Astrocyte of the hippocampus (primary cell): Measurements from ENCODE around the gene SYNDIG1.

ENCODE experiments used
- DNase-seq: peaks from one replicate; pipeline ENCODE4 v3.0.0; 2011; ENCODE audit warnings: low read depth, low spot score

The SYNDIG1 gene

DNA sequence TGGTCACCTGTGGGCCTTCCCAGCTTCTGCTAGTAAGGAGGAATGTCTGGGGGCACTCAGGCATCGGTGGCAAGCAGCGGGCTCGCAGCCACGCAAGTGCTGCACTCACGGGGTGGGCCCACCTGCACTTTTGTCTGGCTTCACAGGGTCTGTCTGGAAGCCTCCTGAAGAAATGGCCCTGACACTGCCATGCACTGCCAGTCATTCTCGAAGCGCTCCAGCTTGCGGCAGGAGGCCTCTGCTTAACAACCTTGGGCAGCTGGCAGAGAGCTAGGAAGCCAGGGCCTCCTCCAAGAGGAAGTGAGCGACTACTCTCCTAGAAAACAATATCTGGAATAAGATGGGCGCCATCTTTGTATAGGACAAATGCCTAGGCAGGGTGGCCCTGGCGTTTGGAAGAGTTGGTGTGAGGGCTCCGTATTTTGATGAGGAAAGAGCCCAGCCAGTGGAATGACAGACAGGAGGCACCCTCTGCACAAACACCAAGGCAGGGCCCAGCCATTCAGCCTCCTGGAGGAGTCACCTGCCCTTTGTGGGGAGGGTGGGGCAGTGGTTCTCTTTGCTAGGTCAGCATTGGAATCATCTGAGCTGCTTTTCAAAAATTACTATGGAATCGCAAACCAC, 113.9 kb downstream of the SYNDIG1 start:
- DNase-seq, result no peak

DNA sequence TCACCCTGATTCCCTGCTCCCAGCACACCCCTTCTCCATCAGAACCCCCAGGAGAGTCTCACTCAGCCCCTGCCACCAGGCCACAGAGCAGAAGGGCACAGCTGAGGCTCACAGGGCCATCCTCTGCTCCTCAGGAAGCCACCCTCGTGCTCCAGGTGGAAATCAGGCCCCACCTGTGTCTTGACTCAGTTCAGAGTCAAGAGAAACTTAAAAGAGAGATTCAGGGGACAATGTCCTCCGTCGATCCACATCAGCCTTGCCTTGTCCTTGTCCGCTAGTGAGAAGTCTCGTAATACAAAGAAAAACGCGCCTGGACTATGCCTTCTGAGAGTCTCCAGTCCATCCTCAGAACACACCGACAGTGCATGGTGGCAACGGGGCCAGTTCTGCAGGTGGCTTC, 114.6 kb downstream of the SYNDIG1 start:
- no peak for DNase-seq

DNA sequence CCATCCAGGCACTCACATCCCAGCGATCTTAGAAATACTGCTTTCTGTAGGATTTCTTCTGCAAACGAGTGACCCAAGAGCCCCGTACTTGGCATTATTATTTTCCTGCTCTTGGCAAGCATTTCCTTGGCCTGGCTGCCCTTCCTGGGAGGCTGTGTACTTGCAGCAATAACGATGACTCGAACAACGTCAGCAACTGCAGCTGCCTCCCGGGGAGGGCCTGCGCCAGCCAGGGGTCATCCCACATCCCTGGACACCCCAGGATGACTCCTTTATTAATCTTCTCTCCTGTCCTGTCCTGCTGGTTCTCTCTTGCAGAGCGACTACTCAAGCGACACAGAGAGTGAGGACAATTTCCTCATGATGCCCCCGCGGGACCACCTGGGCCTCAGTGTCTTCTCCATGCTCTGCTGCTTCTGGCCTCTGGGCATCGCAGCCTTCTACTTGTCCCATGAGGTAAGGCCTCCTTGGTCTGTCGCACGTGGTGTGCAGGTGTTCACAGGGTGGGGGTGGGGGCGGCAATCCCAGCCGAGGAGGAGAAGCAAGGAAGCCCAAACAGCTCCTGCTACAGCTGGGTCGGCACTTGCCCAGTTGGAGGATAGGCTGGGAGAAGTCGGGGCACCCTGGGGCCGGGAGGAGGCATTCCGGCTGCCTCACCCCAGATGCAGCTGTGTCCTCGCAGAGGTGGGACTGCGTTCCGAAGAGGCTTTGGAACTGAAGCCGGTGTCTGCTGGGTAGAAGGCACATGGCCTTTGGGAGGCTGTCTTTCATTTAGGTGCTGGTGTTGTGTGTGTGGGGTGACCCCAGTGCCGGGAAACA, 115.3 kb downstream of the SYNDIG1 start:
- DNase-seq, result peak; percentile 63

DNA sequence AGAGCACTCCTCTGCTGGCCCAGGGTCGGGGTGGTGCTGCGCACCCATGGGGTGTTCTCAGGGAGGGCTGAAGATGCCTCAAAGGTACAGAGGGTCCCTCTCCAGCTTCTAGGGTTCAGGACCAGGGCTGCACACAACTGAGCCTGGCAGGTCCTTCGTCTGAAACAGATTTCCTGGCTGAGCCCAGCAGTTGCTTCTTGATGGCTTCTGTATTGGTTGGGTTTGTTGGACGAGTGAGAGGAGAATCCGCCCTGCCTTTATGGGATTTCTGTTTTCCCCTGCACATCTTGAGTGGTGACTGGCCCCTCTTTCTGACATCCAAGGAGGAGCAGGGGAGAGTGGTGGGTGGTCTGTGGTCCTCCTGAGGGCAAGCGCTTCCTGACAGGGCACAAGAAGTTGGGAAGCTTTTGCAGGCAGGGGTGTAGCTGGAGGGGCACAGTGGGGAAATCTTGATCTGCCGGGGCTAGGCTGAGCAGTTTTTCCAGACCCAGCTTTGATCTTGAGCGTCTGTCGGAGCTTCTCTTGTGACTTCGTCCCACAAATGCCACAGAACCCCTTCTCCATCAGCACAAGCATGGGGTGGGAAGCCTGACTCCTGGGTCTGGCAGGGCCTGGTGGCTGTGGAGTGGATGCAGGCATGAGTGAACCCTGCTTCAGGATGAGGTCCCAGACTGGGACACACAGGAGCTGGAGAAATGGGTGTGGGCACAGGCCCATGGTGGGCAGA, 116.5 kb downstream of the SYNDIG1 start:
- no peak for DNase-seq

DNA sequence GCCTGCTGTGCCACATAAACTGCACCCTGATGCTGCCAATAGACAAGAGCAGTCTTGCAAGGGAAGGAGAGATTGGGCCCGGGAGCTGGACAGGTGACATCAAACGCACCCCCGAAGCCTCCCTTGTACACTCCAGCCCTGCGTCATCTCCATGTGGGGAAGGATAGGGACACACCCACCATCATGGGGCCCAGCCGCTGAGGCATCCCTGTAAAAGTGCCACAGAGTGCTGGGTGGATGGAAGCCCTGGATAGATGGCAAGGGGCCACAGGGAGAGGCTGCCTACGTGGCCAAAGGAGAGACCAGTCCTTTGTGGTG, 117.1 kb downstream of the SYNDIG1 start:
- DNase-seq, result no peak

DNA sequence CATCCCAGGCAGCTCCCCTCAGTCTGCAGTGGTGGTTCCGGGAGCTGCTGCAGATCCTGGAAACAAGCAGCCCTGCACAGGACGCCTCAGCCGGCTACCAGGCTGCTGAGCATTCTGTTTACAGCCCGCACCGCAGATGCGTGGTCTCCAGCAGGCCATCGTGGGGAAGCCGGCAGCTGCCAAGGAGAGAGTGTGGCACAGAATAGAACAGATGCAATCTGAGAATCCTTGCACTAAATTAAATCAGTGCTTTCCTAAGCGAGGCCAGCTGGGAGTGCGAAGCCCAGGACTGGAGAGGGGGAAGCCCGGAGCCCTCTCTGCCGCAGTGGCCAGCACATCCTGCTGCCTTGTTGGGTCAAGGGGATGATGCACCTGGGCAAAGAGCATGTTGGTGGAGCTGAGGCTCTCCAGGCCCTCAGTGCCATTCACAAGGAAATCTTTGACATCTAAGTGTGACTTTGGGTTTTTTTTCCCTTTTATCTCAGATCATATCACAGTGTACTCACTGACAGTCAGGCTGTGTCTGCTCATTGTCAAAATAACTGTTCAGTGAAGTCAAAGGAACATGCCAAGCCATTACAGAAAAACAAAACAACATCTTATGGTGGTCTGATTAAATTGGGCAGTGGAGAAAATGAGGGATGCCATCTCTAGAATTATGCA, 118.1 kb downstream of the SYNDIG1 start:
- DNase-seq, result no peak

DNA sequence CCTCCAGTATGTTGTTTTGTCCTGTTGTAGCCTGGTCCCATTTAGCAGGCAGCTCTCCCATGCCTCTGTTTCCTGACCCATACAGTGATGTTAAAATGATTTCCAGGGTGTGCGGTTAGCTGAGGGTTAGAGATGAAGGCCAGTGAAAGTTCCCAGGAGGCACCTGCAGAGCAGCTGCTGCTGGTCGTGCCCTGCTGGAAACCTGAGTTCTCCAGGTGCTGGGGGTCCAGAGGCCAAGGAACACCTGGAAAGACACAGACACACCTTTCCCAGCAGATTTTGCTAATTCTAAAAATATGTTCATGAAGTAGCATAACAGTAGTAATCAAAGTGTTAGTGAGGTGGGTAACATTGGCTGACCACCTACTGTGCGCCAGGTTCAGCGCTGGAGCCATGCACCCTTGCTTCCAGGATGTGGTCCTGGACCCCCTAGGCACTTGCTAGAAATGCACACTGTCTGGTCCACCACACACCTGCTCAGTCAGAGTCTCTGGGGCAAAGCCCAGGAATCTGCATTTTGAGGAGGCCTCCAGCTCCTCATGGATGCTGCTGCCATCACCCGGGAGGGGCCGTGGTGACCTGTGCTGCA, 118.7 kb downstream of the SYNDIG1 start:
- DNase-seq, result no peak

DNA sequence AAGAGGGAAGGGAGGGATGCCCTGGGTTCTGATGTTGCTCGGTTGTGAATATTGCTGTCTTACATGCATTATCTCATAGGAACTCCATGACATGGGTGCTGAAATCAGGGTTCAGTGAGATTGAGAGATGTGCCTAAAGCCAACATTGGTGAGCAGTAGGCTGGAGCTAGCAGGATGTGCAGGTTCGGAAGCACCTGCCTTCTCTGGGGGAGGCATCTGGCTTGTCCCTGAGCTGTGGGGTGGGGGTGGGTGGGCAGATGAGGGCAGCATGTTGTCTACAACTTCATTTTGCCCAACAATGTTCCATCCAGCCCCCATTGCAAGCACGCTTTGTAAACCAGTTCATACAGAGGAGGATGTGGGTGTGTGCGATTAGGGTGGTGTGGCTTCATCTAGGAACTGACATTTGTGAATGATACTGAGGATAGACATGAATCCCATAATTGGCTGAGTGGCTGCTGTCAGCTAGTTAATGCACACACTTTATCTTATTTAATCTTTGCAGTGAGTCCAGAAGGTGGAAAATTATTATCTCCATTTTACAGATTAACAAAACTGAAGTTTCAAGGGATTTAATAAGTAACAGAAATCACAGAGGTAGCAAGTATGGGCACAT, 119.4 kb downstream of the SYNDIG1 start:
- no peak for DNase-seq

DNA sequence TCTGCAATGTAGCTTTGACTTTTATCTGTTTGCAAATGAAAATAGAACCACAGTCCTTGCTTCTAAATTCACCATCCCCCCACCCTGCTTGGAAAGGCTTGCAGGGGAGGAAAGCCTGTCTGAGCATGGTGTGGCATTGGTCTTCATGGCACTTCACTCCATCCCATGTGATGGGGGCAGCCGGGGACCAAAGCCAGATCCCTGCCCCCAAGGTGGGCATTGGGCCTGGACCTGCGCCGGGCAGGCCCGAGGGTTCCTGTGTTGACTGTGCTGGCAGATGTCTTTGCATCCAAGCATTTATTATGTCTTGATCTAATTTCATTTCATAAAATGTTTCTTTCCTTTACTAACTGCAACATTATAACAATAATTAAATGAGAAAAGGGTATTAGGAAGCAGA, 120.0 kb downstream of the SYNDIG1 start:
- no peak for DNase-seq

DNA sequence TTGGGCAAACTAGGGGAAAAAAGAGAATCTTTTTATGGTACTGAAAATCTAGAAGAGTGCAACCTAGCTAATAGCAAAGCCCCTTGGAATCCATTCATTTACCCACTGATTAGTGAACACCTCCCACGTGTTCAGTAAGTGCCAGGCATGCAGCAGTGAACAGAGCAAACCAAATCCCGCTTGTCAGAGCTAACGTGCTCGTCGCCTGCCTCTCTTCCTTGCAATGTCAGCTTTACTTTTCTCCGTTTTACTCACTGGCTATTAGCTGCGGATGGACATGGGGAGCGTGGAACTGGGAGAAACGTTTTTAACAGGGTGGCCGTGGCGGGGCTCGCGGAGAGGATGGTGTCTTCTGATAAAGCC, 120.4 kb downstream of the SYNDIG1 start:
- no peak for DNase-seq

DNA sequence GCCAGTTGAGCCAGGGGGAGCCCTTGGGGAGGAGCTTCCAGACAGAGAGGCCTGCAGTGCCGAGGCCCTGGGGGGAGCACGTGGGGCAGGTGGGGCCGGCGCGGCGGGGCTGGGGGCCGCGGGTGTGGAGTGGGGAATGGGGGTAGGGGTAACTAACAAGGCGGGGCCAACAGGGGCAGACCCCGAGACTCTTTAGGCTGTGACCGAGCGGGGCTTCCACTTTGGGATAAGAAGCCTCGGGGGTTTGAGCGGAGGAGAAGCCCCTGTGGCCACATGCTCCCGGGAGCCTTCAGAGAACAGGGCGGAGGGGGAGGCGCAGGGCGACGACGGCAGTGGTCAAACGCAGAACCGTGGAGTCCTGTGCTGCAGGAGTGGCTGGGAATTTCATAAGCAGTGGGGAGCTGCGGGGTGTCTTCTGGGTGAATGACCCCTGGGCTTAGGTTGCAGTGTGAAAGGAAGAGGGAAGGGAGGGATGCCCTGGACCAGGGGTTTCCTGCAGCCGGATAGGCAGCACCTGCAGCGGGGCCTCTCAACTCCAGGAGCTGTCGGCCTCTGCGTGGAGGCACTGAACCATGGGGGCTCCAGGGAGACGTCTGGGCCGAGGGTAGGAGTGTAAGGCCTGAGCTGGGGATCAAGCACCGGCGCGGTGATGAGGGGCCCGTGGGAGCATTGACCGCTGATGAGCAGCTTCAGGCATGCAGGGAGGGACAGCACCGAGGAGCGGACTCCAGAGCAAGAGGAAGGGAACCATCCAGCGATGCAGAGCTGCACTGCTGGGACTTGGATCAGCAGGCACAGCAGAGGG, 121.0 kb downstream of the SYNDIG1 start:
- no peak for DNase-seq

DNA sequence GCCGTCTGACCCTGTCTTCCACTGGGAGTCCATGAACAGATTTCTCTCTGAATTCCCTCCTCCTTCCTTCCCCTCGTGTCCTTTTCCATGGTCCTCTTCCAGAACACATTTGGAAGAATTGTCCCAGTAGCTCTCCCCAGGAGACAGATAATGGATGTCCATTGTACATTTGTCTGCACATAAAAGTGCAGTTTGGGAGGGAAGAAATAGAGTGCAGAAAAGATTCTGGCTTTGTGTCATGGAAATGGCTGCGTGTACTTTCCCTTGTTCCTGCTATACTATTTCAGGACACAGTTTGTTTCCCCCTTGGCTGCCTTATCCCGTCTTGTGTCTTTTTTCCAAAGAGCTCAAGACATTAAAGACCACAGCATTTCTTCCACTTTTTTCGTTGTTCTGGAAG, 127.6 kb downstream of the SYNDIG1 start:
- no peak for DNase-seq

DNA sequence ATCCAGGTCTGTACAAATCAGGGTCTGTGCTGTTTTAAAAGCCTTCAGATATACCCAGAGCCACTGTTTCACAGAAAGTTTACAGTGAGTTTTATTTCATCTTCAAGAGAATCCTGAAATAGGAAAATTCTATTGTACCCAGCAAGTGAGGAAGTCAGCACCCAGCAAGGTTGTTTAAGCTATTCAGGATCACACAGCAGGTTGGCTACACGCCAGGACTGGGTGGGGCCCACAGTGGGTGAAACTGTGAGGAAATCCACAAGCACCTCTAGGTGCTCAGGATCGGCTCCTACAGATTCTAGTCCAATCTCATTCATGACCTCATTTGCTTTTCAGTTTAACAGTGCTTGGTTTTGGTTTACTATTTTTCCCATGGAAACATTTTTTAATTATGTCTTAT, 128.9 kb downstream of the SYNDIG1 start:
- no peak for DNase-seq

DNA sequence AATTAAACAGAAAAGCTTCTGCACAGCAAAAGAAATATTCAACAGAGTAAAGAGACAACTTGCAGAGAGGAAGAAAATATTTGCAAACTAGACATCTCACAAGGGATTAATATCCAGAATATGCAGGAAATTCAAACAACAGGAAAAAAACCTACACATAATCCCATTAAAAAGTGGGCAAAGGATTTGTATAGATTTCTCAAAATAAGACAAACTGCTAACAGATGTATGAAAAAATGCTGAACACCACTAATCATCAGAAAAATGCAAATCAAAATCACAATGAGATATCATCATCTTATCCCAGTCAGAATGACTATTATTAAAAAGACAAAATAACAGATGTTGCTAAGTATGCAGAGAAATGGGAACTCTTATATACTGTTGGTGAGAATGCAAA, 129.6 kb downstream of the SYNDIG1 start:
- DNase-seq, result no peak

DNA sequence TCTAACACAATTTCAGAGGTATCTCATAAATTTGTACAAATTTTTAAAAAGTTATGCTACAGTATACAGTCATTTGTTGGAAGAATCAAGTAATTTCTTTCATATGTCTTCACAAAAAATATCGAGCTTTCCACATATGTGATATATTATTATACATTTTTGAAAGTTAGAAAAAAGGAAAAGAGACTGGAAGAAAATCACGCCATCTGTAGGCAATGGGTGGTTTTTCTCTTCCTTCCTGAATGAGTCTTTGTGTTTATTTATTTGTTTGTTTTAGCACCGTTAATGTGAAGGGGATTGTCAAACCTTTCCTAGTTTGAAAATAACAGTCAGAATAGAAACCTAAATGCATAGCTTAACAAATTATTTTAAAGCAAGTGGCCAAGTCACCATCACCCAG, 130.6 kb downstream of the SYNDIG1 start:
- DNase-seq, result no peak

DNA sequence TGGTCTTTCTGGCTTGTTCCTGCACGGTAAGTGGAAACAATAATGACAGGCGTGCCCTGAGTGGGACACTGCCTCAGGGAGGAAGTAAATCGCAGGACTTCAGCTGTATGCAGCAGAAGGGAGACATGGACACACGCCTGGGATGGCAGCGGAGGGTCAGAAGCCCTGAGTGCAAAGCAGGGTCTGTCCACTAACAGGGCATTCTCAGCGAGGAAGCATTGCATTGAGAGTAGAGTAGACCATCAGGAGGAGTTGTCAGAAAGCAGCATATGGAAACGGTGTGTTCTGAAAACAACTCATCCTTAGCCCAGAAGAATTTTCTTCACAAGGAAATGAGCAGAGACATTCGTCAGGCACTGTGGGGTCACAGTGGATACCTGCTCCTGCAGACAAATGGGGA, 134.0 kb downstream of the SYNDIG1 start:
- no peak for DNase-seq

DNA sequence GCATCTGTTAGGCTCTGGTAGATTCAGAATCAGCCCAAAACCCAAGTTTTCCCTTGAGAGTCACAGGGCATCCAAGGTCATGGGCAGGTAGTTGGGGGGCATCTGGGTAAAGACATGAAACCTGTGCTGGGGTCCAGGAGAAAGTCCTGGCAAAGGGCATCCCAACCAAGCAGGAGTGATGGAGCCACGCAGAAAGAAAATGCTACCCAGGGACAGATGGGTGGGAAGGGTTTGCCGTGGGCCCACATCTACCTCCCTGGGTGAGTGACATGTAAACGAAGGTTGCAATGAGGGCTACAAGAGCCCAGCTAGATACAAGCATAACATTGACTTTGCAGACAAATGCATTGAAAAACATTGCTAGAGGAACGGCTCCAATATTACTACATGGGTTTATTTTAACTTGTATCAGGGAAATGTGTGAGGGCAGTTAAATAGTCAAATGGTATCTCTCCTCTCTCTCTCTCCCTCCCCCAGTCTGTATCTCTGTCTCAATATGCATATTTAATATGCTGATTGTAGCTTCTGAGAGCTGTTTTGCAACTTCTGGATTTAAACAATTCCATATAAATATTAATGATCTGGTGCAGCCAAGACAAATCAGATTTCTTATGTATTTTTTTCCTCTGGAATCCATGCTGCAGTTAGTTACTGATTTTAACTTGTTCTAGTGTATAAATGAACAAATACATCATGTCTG, 135.7 kb downstream of the SYNDIG1 start:
- no peak for DNase-seq

DNA sequence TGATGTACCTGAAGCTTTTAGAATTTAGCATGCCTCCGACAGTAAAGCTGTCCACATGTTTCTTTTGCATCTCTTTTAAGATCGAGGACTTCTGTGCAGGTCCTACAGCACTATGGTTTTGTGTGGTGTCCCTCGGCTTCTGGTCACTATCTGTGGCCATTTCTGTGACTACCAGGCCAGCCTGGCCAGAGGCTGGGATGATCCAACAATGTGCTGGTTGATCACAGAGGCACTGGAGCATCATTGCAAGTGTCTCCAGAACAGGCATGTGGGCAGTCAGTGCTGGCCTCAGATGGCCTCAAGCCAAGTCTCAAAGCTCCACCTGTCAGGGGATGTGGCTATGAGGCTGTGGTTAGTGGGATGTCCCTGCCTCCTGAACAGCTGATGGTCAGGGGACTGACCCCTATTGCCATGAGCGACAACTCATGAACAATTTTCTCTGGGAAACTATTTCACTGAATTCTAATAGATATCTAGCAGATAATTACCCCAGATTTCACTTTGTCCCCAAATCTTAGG, 136.6 kb downstream of the SYNDIG1 start:
- no peak for DNase-seq

DNA sequence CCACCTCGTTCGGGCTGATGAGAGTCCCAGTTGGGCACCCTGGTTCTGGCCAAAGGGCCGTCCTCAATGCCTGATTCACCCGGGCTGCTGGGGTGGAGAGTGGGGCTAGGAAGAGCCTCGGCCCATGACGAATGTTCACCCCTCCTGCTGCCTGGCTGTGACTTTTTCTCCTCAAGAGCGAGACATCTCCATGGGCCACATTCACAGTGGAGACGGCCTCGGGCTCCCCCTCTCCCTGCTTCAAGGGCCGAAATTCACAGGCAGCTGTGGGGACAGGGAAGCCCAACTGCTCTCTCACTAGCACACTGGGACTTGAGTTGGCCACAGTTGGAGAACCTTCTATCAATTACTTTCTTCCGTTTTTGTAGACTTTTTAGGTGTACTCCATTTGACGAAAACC, 138.0 kb downstream of the SYNDIG1 start:
- DNase-seq, result no peak
